Endothelial cell of umbilical vein (primary cell): Measurements from ENCODE around the gene SECTM1. TPM values are rescaled to one million over a fixed set of nuclear protein-coding genes. Genes with fewer than 3 reads are reported as not detected.

Source experiments
- BruUV-seq: library from RNA; stranded (reverse); fragments of 400-500 nt; replicated peaks from 2 replicates; lab custom pipeline; 2021; lab: Mats Ljungman, UMichigan
- CTCF ChIA-PET: fragments of 300-600, 350-600 bp; sonication (Branson Sonifier 250); formaldehyde crosslinking; loops from one replicate; lab custom pipeline; 2021; ENCODE audit warnings: antibody characterized with exemption, inconsistent platforms; lab: Charles Lee
- POLR2A ChIA-PET: fragments of 300-600, 350-600 bp; sonication (Branson Sonifier 250); formaldehyde crosslinking; loops from one replicate; lab custom pipeline; 2021; ENCODE audit warnings: antibody characterized with exemption, inconsistent platforms; lab: Charles Lee
- DNase-seq: peaks from one replicate; pipeline ENCODE4 v3.0.0-alpha.2; 2011; ENCODE audit warnings: low read depth, low spot score
- FAIRE-seq: peaks from 2 replicates; lab custom pipeline; 2011; peaks lifted over from hg19 to GRCh38; lab: Jason Lieb, UNC
- H2AFZ ChIP-seq: 2 replicates; pipeline ENCODE4 v1.6.0; 2012; ENCODE audit warnings: low read depth, low read length, control low read depth, inconsistent platforms
- H3K27ac ChIP-seq: 2 replicates; pipeline ENCODE4 v1.5.1; 2011; ENCODE audit warnings: low read depth, mild to moderate bottlenecking, control low read depth, low read length, moderate library complexity; ENCODE audit not compliant: insufficient read depth
- H3K27me3 ChIP-seq, 2 experiments: 2 replicates each; pipeline versions ENCODE4 v1.6.0 to v1.6.1; 2011; ENCODE audit warnings: low read length in 2 of 2, mixed read lengths in 1 of 2; ENCODE audit not compliant: control insufficient read depth in 2 of 2, insufficient read depth in 2 of 2
- H3K36me3 ChIP-seq, 2 experiments: 2 replicates in 1 of 2; 3 replicates in 1 of 2; pipeline ENCODE4 v1.5.1; 2011; ENCODE audit warnings: low read length in 2 of 2, mild to moderate bottlenecking in 1 of 2, moderate library complexity in 1 of 2; ENCODE audit not compliant: control insufficient read depth in 2 of 2, insufficient read depth in 2 of 2; ENCODE audit errors: extremely low read depth in 1 of 2
- H3K4me1 ChIP-seq: 3 replicates; pipeline ENCODE4 v1.5.1; 2011; ENCODE audit warnings: mild to moderate bottlenecking, low read length; ENCODE audit not compliant: control insufficient read depth, insufficient read depth; ENCODE audit errors: extremely low read depth
- H3K4me2 ChIP-seq: 2 replicates; pipeline ENCODE4 v1.6.1; 2011; ENCODE audit warnings: low read length, control low read depth, mixed read lengths; ENCODE audit not compliant: insufficient read depth
- H3K4me3 ChIP-seq, 3 experiments: fragments of 200-600 bp in 1 of 3; sonication (generic), shearing (Covaris generic) in 1 of 3; replicated peaks in 1 of 3; 2 replicates each; pipeline ENCODE4 v1.5.1; 2011 to 2016; ENCODE audit warnings: control low read depth in 3 of 3, low read length in 3 of 3, mild to moderate bottlenecking in 2 of 3, inconsistent platforms in 1 of 3, low read depth in 1 of 3, moderate library complexity in 1 of 3; ENCODE audit not compliant: insufficient read depth in 1 of 3
- H3K79me2 ChIP-seq: 2 replicates; pipeline ENCODE4 v1.6.0; 2012; ENCODE audit warnings: low read length, inconsistent platforms; ENCODE audit not compliant: control insufficient read depth, insufficient read depth
- H3K9ac ChIP-seq: replicated peaks from 2 replicates; pipeline ENCODE3; 2011; ENCODE audit warnings: low read length, control low read depth; ENCODE audit not compliant: insufficient read depth; ENCODE audit errors: extremely low read depth
- H3K9me1 ChIP-seq: replicated peaks from 3 replicates; pipeline ENCODE4 v1.6.0; 2011; ENCODE audit warnings: mild to moderate bottlenecking, low read length; ENCODE audit not compliant: control insufficient read depth, insufficient read depth; ENCODE audit errors: extremely low read depth
- H3K9me3 ChIP-seq: replicated peaks from 2 replicates; pipeline ENCODE4 v1.5.1; 2012; ENCODE audit warnings: low read length, inconsistent platforms; ENCODE audit not compliant: control insufficient read depth, insufficient read depth
- H4K20me1 ChIP-seq: replicated peaks from 2 replicates; pipeline ENCODE3; 2011; ENCODE audit warnings: mild to moderate bottlenecking, low read length; ENCODE audit not compliant: control insufficient read depth, insufficient read depth; ENCODE audit errors: extremely low read depth
- CTCF ChIP-seq, 2 donors: IDR thresholded peaks; 1 replicate in 1 of 2; 2 replicates in 1 of 2; pipeline ENCODE4 v1.5.1; 2011; ENCODE audit warnings: low read length in 2 of 2, mild to moderate bottlenecking in 2 of 2, moderate library complexity in 2 of 2, control low read depth in 1 of 2, inconsistent platforms in 1 of 2, low read depth in 1 of 2; ENCODE audit not compliant: insufficient read depth in 1 of 2; ENCODE audit errors: extremely low read depth in 1 of 2
- EZH2 ChIP-seq: IDR thresholded peaks from 2 replicates; pipeline ENCODE4 v1.6.1; 2012; ENCODE audit warnings: borderline replicate concordance, low read depth, mild to moderate bottlenecking, moderate library complexity, low read length, inconsistent platforms; ENCODE audit not compliant: severe bottlenecking
- FOS ChIP-seq: IDR thresholded peaks from 2 replicates; pipeline ENCODE4 v1.6.1; 2011; ENCODE audit warnings: mild to moderate bottlenecking, low read length, moderate library complexity, borderline replicate concordance; ENCODE audit not compliant: insufficient read depth
- JUN ChIP-seq: IDR thresholded peaks from 2 replicates; pipeline ENCODE4 v1.6.1; 2011; ENCODE audit warnings: borderline replicate concordance, low read depth; ENCODE audit not compliant: insufficient read length, insufficient read depth
- MAX ChIP-seq: IDR thresholded peaks from 2 replicates; pipeline ENCODE4 v1.6.1; 2011; ENCODE audit not compliant: insufficient read depth, insufficient read length
- POLR2A ChIP-seq: IDR thresholded peaks from 2 replicates; pipeline ENCODE4 v1.6.1; 2012; ENCODE audit warnings: low read depth, mild to moderate bottlenecking, control low read depth, low read length
- POLR2AphosphoS5 ChIP-seq: IDR thresholded peaks from 2 replicates; pipeline ENCODE4 v1.6.1; 2012; ENCODE audit warnings: low read depth, mild to moderate bottlenecking, control low read depth, low read length, moderate library complexity; ENCODE audit not compliant: insufficient read depth
- dilution Hi-C: fragments of 300-500 bp; cut with MboI; formaldehyde crosslinking; loops from one replicate; pipeline ENCODE4 v1.15.0; 2019; ENCODE audit warnings: low sequenced_read_pairs; ENCODE audit not compliant: extremely low pct_ligation_motif_present
- intact Hi-C: fragments of 100-400 bp; cut with micrococcal nuclease; formaldehyde crosslinking; loops from one replicate; pipeline ENCODE4 v1.10.0; 2022
- polyA plus RNA-seq, 4 experiments: library from polyadenylated mRNA; depleted of rRNA in 3 of 4; stranded (reverse) in 3 of 4; unstranded in 1 of 4; fragments of >200 nt; gene quantifications; 2 replicates each; pipeline versions ENCODE4 v1.2.1 to v1.2.3, GENCODE V29; 2011 to 2012; ENCODE audit warnings: missing spikeins in 1 of 4
- total RNA-seq: library from RNA; stranded (reverse); gene quantifications from 2 replicates; pipeline ENCODE4 v1.2.3, GENCODE V29; 2021

Gene SECTM1
- total and polyA plus RNA-seq, 2 donors (not counting 3 experiments of a cell fraction or from before 2014, with no cell fraction given): 1.9 to 2.3 TPM

GRCh38 chr17:82355770-82356427 lies 22.3 kb upstream of the SECTM1 start:
- Histone ChIP-seq H3K27me3 (no peaks in the 10 kb centered on the region), H3K27ac (no peak overlapping the region), H3K79me2 (no peaks in the 10 kb centered on the region), H3K9me1 (no peaks in the 10 kb centered on the region), H3K36me3 (no peaks in the 10 kb centered on the region), H3K4me2 (no peak overlapping the region), H2AFZ (no peak overlapping the region), H3K9ac (no peak overlapping the region), H3K4me3 (no peak overlapping the region), H3K9me3 (no peaks in the 10 kb centered on the region), H4K20me1 (no peaks in the 10 kb centered on the region), H3K4me1 (peaks cover 2% of the 10 kb centered on the region)
- TF ChIP-seq JUN: no peak
- TF ChIP-seq FOS: no peak
- no peak for TF ChIP-seq POLR2A
- no peak for TF ChIP-seq MAX
- no peak for TF ChIP-seq EZH2
- DNase-seq (no peak), FAIRE-seq (no peak)
- ChIA-PET CTCF (interaction anchor here (1.1 to 1.6 kb wide), 3 partner anchors 10 to 22 kb away, joined by 4 to 6 read pairs (median 5); partner anchors contain the start of gene SECTM1), POLR2A (no interaction called here)
- intact Hi-C loops (no loop called here), dilution Hi-C loops (no loop called here)
- no TSS peak for BruUV-seq

GRCh38 chr17:82354804-82355308 lies 21.3 kb upstream of the SECTM1 start:
- no peaks in the 10 kb centered on the region for H3K9me1 ChIP-seq
- no peaks in the 10 kb centered on the region for H3K27me3 ChIP-seq
- H2AFZ ChIP-seq: no peak overlapping the region
- no peaks in the 10 kb centered on the region for H3K36me3 ChIP-seq
- no peak overlapping the region for H3K27ac ChIP-seq
- H3K4me3 ChIP-seq: no peak overlapping the region
- DNase-seq (no peak), FAIRE-seq (no peak)
- no TSS peak for BruUV-seq
- H3K79me2 ChIP-seq: no peaks in the 10 kb centered on the region
- no peak overlapping the region for H3K9ac ChIP-seq
- no peaks in the 10 kb centered on the region for H3K9me3 ChIP-seq
- intact Hi-C loops (no loop called here), dilution Hi-C loops (no loop called here)
- TF ChIP-seq EZH2 (no peak), CTCF (IDR thresholded peaks at IDR 0.05; ENCODE audit: extremely low read depth in 1 of 2, insufficient read depth in 1 of 2, low read depth in 1 of 2, low read length in 2 of 2) (no peak), MAX (no peak), POLR2AphosphoS5 (no peak)
- no peaks in the 10 kb centered on the region for H4K20me1 ChIP-seq
- ChIA-PET POLR2A (no interaction called here), CTCF (interaction anchor here (1.3 kb wide), 1 partner anchor 21 kb away, joined by 4 read pairs; the partner anchor contains the start of gene SECTM1)
- peaks cover 2% of the 10 kb centered on the region for H3K4me1 ChIP-seq
- H3K4me2 ChIP-seq: no peak overlapping the region
